HG02981 (cell line): ENCODE measurements around the gene SNRPD3.
"Not testable (repeated sequence)": the region's sequence is repeated elsewhere in the genome, so short reads cannot be mapped to it uniquely, and the experiment has no call there.

Experiments
- ATAC-seq: cut with Tn5 transposase; IDR thresholded peaks from one replicate; pipeline ENCODE4 v1.9.1; 2021; ENCODE audit warnings: mild to moderate bottlenecking, moderate library complexity; ENCODE audit not compliant: unreplicated experiment

The SNRPD3 gene

DNA sequence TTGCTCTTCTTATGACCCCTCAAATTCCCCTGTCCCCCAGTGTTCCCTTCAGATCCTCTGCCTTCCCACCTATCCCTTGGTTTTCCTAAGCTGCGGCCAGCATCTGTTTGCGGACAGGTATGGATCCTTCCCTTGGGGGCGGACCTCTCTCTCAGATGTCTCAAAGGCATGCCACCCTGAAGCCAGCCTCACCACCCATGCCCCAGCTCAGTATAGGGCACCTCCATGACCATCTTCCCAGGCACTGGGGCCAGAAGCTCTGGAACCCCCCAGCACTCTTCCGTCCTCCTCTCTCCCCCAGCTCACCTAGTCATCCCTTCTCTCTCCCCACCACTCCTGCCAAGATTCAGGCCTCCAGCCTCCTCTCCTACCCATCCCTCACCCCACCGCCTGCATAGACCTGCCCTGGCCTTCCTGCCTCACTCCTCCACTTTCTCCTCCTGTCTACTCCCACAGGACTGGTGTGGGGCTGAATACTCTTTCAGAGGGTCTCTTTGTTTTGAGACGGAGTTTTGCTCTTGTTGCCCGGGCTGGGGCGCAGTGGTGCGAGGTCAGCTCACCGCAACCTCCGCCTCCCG lies 34.9 kb downstream of the SNRPD3 start:
- ATAC-seq, result no peak

DNA sequence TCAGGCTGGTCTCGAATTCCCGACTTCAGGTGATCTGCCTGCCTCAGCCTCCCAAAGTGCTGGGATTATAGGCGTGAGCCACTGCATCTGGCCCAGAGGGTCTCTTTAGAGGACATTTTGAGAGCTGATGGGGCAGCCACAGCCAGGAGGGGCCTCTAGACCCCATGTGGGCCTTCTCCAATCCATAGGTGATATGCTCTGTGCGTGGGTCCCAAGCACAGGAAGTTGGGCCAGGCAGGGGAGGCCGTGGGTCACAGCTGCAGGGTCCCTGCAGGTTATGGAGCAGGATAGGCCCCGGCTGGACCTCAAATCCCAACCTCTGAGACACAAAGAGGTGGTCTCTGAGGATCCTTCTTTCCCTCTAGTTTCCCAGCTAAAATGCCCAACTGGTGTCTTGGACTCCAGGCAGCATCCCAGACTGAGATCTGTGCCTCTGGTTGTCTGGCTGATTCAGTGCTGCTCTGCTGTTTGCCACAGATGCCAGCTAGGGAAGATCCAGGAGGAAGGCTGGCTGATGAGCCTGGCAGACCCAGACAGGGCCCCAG lies 35.6 kb downstream of the SNRPD3 start:
- ATAC-seq, result no peak

DNA sequence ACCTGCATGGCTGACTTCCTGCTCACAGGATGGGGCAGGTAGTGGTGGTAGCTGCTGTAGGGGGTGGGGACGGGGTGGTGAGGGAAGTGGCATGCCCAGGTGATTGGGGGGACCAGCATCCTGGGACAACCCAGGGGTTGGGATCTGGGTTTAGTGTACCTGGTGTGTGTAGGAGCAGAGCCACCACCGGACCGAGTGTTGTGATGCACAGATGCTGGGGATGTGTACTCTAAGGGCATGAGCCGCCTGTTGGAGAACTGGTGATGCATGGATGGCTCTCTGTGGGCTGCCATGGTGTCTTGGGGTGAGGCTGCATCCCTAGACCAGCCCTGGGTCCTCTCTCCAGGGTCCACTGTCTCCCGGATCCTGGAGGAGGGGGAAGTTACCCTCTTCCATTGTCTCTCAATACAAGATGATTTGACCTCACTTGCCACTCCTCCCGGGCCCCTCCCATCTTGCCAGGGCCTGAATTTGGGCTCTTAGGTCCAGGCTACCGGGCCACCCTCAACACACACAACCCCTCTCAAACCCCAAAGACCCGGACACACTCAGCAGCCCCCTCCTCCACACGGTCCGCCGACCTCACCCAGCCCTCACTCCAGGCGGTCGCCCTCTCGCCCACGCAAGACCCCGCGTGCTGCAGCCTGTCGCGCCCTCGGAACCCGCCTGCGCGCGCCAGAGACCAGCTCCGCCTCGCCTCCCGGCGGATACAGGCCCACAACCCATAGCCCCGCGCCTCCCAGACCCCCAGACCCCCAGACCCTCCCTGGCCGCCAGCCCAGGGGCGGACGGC lies 36.5 kb downstream of the SNRPD3 start:
- no peak for ATAC-seq

- ATAC-seq, result peak; percentile 65
Measured at GRCh38 chr22:24592851-24593558, 37.2 kb downstream of the SNRPD3 start, which contains the start of gene LRRC75B. TSS of gene LRRC75B (minus strand) at chr22:24593073. CDS start at chr22:24593039, 34 bp downstream.

- ATAC-seq, result not testable (repeated sequence)
Measured at GRCh38 chr22:24593559-24593835, 37.7 kb downstream of the SNRPD3 start.

- ATAC-seq, result no peak
Measured at GRCh38 chr22:24593836-24594568, 38.2 kb downstream of the SNRPD3 start.

GRCh38 chr22:24594569-24595120 lies 38.8 kb downstream of the SNRPD3 start:
- no peak for ATAC-seq

DNA sequence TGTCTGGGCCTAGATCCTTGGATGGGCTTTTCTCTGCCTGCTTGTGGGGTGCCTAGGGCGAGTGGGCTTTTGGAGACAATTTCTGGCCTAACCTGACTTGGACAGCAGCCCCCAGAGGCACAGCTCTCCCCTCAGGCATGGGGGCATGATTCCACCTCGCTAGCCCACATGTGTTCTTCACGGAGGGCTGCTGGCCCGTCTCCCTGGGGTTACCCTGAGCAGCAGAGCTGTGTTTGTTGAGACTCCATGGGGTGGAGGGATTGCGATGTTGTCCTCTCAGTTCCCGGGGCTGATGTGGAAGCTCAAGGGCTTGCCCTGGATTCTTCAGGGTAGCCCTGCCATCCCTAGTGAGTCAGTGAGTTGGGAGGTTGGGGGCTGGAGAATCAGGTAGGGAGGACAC lies 39.4 kb downstream of the SNRPD3 start:
- no peak for ATAC-seq

- ATAC-seq, result no peak
Measured at GRCh38 chr22:24595863-24596262, 40.1 kb downstream of the SNRPD3 start.

DNA sequence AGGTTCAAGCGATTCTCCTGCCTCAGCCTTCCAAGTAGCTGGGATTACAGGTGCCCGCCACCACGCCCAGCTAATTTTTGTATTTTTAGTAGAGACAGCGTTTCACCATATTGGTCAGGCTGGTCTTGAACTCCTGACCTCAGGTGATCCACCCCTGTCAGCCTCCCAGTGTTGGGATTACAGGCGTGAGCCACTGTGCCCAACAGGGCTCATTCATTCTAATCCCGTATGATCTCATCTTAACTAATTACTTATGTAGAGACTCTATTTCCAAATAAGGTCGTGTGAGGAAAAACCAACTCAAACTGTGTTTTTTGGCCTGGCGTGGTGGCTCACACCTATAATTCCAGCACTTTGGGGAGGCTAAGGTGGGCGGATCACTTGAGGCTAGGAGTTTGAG lies 41.3 kb downstream of the SNRPD3 start:
- ATAC-seq, result not testable (repeated sequence)

GRCh38 chr22:24599514-24599913 lies 43.7 kb downstream of the SNRPD3 start:
- no peak for ATAC-seq

DNA sequence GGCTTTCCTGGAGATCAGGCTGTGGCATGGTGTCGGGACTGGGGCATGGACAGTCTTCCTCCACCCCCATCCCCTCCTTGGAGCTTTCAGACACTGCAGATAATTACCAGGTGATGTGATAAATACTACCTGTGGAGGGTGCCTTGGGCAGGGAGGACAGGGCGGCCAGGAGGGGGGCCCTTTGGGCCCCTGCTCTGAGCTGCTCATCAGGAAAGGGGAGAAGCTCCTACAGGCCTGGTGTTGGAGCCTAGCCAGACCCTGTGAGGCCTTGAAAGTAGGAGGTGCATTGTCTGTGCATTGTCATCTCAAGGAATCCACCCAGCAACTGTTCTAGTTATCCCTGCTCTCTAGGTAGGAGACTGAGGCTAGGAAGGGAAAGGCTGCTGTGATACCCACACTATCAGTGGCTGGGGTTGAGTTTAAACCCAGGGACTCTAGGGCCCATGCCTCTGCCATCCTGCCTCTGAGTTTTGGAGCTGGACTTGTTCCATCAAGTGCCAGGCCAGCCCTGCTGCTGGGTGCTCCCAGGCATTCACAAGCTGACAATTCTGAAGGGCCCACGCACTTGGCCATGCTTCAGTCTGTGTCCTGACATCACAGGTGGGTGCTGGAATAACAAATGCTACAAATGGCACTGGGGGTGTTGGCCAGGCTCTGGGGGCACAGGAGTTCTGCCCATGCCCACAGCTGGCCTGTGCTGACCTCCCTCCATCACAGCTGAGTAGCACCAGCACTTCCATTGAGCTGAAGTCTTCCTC lies 44.3 kb downstream of the SNRPD3 start:
- not testable (repeated sequence) for ATAC-seq

GRCh38 chr22:24601217-24602104 lies 45.7 kb downstream of the SNRPD3 start:
- no peak for ATAC-seq

DNA sequence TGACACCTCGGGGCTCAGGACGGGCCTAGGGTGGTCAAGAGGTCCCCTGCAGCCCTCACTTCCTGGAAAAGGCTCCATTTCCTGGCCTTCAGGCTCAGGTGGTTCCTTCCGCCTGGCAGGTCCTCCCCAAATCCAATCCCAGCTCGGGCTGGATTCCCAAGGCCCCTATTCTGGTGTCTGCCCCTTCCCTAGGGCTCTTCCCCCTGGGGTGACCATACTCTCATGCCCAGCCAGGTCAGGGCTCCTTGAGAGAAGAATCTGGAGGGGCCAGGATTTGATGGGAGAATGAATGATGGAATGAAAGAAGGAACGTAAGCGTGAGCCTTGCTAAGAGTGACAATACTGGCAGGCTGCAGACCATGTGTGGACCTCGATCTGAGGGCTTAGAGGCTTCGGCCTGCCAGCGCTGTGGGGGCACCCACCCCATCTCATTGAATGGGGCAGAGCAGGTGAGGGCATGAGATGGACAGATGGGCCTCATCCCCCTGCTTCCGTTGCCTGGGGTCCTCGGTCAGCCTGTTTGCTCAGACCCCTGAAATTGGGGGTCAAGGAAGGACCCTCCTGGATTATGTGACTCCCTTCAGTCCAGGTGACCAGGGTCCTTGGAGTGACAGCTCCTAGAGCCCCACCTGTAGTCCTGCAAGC lies 46.4 kb downstream of the SNRPD3 start:
- not testable (repeated sequence) for ATAC-seq

- ATAC-seq, result not testable (repeated sequence)
Measured at GRCh38 chr22:24602847-24603769, 47.3 kb downstream of the SNRPD3 start, which contains the start of gene GGT1. TSS of gene GGT1 (plus strand) at chr22:24603193. CDS start at chr22:24611082, 7,889 bp downstream.

GRCh38 chr22:24603770-24604629 lies 48.2 kb downstream of the SNRPD3 start:
- not testable (repeated sequence) for ATAC-seq
